ENCODE results near the gene AK8. TPM values are rescaled to one million over a fixed set of nuclear protein-coding genes. Genes with fewer than 3 reads are reported as not detected.

Gene AK8
- total RNA-seq, 1 experiment from 2014 or later: 2.5 TPM

GRCh38 chr9:132885720-132886333 lies 7.7 kb upstream of the AK8 start:
- no peaks in the 10 kb centered on the region for H3K79me2 ChIP-seq (ENCODE audit: insufficient read depth, low read length)
- no peak overlapping the region for H2AFZ ChIP-seq (ENCODE audit: low read depth, low read length, poor library complexity, severe bottlenecking)
- no peaks in the 10 kb centered on the region for H3K9me3 ChIP-seq (ENCODE audit: control insufficient read depth in 1 of 2, insufficient read depth in 1 of 2, low read depth in 1 of 2, low read length in 2 of 2)
- DNase-seq (ENCODE audit: low read depth, low spot score): no peak
- no peak for TF ChIP-seq SRF (IDR thresholded peaks at IDR 0.05; ENCODE audit: low read depth)
- no peak overlapping the region for H3K4me3 ChIP-seq (replicated peaks in 1 of 2; ENCODE audit: low read depth in 1 of 2, low read length in 2 of 2)
- no peak overlapping the region for H3K9ac ChIP-seq (ENCODE audit: low read length)
- H3K4me1 ChIP-seq (ENCODE audit: control insufficient read depth in 1 of 2, insufficient read depth in 2 of 2, low read length in 2 of 2): peaks cover 0 to 7% of the 10 kb centered on the region in 2 experiments; a peak in 1 of 4 replicates
- intact Hi-C loops (cut with micrococcal nuclease): no loop called here
- ChIA-PET RAD21 (ENCODE audit: low non-redundant PET in 1 of 2, low total read pairs in 2 of 2, uncharacterized antibody in 2 of 2, unreplicated experiment in 2 of 2) (no interaction called here), POLR2A (no interaction called here), CTCF (no interaction called here)
- no TSS peak for BruUV-seq (replicated peaks)
- H4K20me1 ChIP-seq (ENCODE audit: insufficient read depth): no peaks in the 10 kb centered on the region
- no peaks in the 10 kb centered on the region for H3K36me3 ChIP-seq (ENCODE audit: control insufficient read depth in 1 of 2, insufficient read depth in 2 of 2, low read length in 2 of 2)
- H3K27ac ChIP-seq (ENCODE audit: low read depth, low read length): no peak overlapping the region
- no peak for ATAC-seq
- H3K27me3 ChIP-seq (ENCODE audit: insufficient read depth, low read length): no peaks in the 10 kb centered on the region
- no peak overlapping the region for H3K4me2 ChIP-seq (ENCODE audit: low read length)
- H3K9me2 ChIP-seq (ENCODE audit: insufficient read depth): no peaks in the 10 kb centered on the region

- RAD21 ChIA-PET (ENCODE audit: low non-redundant PET in 1 of 2, low total read pairs in 2 of 2, uncharacterized antibody in 2 of 2, unreplicated experiment in 2 of 2): no interaction called here
- no TSS peak for BruUV-seq (replicated peaks)
- TF ChIP-seq ZBTB33 (IDR thresholded peaks at IDR 0.05; ENCODE audit: extremely low read depth, insufficient replicate concordance, low read length) (no peak), REST (IDR thresholded peaks at IDR 0.05; ENCODE audit: low read depth) (no peak), SP1 (IDR thresholded peaks at IDR 0.05; ENCODE audit: low read depth) (no peak), EGR1 (IDR thresholded peaks at IDR 0.05; ENCODE audit: low read depth) (no peak), SIN3A (IDR thresholded peaks at IDR 0.05; ENCODE audit: low read depth) (no peak), CBX3 (IDR thresholded peaks at IDR 0.05; ENCODE audit: low read depth) (no peak), MAX (IDR thresholded peaks at IDR 0.05) (no peak), YY1 (IDR thresholded peaks at IDR 0.05; ENCODE audit: extremely low read depth, insufficient replicate concordance, low read depth, low read length) (no peak), SRF (IDR thresholded peaks at IDR 0.05; ENCODE audit: low read depth) (no peak)
These were observed 5.5 kb upstream of the AK8 start for GRCh38 chr9:132883349-132884294.

More at GRCh38 chr9:132883349-132884294, 5.5 kb upstream of the AK8 start:
- POLR2A ChIA-PET: no interaction called here
- no peaks in the 10 kb centered on the region for H3K9me3 ChIP-seq (ENCODE audit: control insufficient read depth in 1 of 2, insufficient read depth in 1 of 2, low read depth in 1 of 2, low read length in 2 of 2)
- no peaks in the 10 kb centered on the region for H4K20me1 ChIP-seq (ENCODE audit: insufficient read depth)
- no peak overlapping the region for H3K27ac ChIP-seq (ENCODE audit: low read depth, low read length)
- H3K79me2 ChIP-seq (ENCODE audit: insufficient read depth, low read length): no peaks in the 10 kb centered on the region
- intact Hi-C loops (cut with micrococcal nuclease): no loop called here
- no peak overlapping the region for H2AFZ ChIP-seq (ENCODE audit: low read depth, low read length, poor library complexity, severe bottlenecking)
- no peaks in the 10 kb centered on the region for H3K27me3 ChIP-seq (ENCODE audit: insufficient read depth, low read length)
- no peaks in the 10 kb centered on the region for H3K9me2 ChIP-seq (ENCODE audit: insufficient read depth)
- no peak overlapping the region for H3K4me3 ChIP-seq (replicated peaks in 1 of 2; ENCODE audit: low read depth in 1 of 2, low read length in 2 of 2)
- DNase-seq (ENCODE audit: low read depth, low spot score) (no peak), ATAC-seq (no peak)
- peaks cover 0 to 17% of the 10 kb centered on the region in 2 experiments; a peak in 1 of 4 replicates for H3K4me1 ChIP-seq (ENCODE audit: control insufficient read depth in 1 of 2, insufficient read depth in 2 of 2, low read length in 2 of 2)
- no peak overlapping the region for H3K9ac ChIP-seq (ENCODE audit: low read length)
- no peak overlapping the region for H3K4me2 ChIP-seq (ENCODE audit: low read length)
- CTCF ChIA-PET: no interaction called here
- H3K36me3 ChIP-seq (ENCODE audit: control insufficient read depth in 1 of 2, insufficient read depth in 2 of 2, low read length in 2 of 2): no peaks in the 10 kb centered on the region
